Measurements from ENCODE around the gene PLEKHN1. TPM values are rescaled to one million over a fixed set of nuclear protein-coding genes. Genes with fewer than 3 reads are reported as not detected.

PLEKHN1 gene
- total RNA-seq, 2 donors from 2014 or later: 0.59 TPM; not detected in 1

DNA sequence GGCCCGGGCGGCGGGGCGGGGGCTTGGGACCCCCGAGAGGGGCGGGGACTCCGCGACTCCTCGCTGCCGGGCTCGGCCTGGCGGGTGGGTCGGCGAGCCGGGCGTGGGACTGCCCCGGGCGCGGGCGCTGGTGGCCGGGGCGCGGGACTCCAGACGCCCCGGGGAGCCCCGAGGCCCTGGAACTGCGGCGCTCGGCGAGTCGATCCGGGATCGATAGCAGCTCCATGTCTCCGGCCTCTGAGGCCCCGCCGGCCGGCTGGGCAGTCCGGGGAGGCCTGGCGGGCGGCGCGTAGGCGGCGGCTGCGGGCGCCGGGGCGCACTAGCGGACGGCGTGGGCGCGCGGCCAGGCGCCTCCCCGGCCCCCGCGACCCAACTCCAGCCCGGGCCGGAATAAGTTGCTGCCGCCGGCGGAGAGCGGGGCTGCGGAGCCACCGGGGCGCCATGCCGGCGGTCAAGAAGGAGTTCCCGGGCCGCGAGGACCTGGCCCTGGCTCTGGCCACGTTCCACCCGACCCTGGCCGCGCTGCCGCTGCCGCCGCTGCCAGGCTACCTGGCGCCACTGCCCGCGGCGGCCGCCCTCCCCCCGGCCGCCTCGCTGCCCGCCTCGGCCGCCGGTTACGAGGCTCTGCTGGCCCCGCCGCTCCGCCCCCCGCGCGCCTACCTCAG, 42.2 kb upstream of the PLEKHN1 start:
- no peaks in the 10 kb centered on the region for H3K27me3 ChIP-seq
- peak overlapping the region; percentile 37 to 53 for H3K4me3 ChIP-seq
- H3K36me3 ChIP-seq: no peaks in the 10 kb centered on the region
- no peak for DNase-seq (ENCODE audit: low spot score)
- TF ChIP-seq, protein P1, sequence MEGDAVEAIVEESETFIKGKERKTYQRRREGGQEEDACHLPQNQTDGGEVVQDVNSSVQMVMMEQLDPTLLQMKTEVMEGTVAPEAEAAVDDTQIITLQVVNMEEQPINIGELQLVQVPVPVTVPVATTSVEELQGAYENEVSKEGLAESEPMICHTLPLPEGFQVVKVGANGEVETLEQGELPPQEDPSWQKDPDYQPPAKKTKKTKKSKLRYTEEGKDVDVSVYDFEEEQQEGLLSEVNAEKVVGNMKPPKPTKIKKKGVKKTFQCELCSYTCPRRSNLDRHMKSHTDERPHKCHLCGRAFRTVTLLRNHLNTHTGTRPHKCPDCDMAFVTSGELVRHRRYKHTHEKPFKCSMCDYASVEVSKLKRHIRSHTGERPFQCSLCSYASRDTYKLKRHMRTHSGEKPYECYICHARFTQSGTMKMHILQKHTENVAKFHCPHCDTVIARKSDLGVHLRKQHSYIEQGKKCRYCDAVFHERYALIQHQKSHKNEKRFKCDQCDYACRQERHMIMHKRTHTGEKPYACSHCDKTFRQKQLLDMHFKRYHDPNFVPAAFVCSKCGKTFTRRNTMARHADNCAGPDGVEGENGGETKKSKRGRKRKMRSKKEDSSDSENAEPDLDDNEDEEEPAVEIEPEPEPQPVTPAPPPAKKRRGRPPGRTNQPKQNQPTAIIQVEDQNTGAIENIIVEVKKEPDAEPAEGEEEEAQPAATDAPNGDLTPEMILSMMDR (IDR thresholded peaks at IDR 0.05): no peak
- H3K9me3 ChIP-seq: no peaks in the 10 kb centered on the region
- no peak overlapping the region for H3K27ac ChIP-seq
- peaks cover 0 to 43% of the 10 kb centered on the region in 2 donors for H3K4me1 ChIP-seq

DNA sequence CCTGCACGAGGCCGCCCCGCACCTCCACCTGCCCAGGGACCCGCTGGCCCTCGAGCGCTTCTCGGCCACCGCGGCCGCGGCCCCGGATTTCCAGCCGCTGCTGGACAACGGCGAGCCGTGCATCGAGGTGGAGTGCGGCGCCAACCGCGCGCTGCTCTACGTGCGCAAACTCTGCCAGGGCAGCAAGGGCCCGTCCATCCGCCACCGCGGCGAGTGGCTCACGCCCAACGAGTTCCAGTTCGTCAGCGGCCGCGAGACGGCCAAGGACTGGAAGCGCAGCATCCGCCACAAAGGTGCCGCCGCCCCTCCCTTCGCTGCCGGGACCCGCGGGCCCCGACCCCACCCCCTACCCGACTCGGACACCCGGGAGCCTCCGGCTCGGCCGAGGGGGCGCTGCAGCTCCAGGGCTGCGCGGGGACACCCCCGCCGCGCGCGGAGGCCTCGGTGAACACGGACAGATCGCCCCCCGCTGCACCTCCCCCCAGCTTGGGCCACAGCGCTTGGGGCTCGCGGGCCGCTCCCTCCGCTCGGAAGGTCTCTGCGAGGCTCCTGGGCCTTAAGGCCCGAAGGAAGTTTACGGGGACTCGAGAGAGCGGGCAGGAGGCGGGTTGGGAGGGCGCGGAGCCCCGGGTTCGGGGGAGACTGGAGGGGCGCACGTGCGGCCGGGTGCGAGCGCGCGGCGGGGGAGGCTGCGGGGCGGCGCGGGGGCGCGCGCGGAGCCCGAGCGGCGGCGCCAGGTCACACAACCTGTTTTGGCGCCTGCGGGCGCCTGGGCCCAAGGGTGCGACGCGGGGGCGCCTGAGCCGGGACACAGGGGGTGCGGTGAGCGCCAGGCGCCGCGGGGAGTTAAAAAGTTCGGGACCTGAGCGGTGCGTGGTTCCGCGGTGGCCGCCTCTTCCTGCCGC, 41.4 kb upstream of the PLEKHN1 start:
- Histone ChIP-seq H3K36me3 (no peaks in the 10 kb centered on the region), H3K27me3 (no peaks in the 10 kb centered on the region), H3K4me1 (peaks cover 0 to 43% of the 10 kb centered on the region in 2 donors), H3K27ac (peak overlapping the region in 1 of 2 donors; percentile 35), H3K9me3 (no peaks in the 10 kb centered on the region), H3K4me3 (peak overlapping the region; percentile 37 to 53)
- no peak for DNase-seq (ENCODE audit: low spot score)
- TF ChIP-seq, protein P1 (IDR thresholded peaks at IDR 0.05): peak in 1 of 2 donors; percentile 20

DNA sequence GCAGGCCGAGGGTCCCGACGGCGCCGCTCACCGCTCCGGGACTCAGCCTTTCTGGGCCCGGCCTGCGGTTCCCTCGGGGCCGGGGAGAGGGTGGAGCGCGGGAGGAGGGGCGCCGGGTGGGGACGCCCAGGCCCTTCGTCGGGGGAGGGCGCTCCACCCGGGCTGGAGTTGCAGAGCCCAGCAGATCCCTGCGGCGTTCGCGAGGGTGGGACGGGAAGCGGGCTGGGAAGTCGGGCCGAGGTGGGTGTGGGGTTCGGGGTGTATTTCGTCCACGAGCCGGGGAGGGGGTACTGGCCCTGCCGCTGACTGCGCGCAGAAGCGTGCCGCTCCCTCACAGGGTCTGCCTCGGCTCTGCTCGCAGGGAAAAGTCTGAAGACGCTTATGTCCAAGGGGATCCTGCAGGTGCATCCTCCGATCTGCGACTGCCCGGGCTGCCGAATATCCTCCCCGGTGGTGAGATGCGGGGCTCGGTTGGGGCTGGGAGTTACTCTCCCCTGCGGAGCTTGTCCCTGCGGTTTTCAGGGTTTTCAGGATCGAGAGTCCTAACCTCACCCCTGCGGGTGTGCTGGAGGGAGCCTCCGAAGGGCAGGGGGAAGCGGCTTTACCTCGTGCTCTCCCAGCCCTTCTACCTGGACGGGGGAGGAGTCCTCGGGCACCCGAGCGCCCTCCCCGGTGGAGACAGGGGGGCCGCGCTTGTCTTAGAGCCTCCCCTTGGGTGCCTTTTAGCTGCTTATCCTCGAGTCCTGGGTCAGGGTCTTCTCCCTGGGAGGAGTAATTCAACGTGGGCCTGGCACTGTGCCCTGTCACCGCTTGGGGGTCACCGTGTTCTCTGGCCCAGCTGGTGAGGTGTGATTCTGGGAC, 40.5 kb upstream of the PLEKHN1 start:
- Histone ChIP-seq H3K27me3 (no peaks in the 10 kb centered on the region), H3K36me3 (no peaks in the 10 kb centered on the region), H3K4me3 (peak overlapping the region; percentile 37 to 53), H3K9me3 (no peaks in the 10 kb centered on the region), H3K27ac (no peak overlapping the region), H3K4me1 (peaks cover 0 to 36% of the 10 kb centered on the region in 2 donors)
- TF ChIP-seq, protein P1 (IDR thresholded peaks at IDR 0.05): no peak
- no peak for DNase-seq (ENCODE audit: low spot score)

DNA sequence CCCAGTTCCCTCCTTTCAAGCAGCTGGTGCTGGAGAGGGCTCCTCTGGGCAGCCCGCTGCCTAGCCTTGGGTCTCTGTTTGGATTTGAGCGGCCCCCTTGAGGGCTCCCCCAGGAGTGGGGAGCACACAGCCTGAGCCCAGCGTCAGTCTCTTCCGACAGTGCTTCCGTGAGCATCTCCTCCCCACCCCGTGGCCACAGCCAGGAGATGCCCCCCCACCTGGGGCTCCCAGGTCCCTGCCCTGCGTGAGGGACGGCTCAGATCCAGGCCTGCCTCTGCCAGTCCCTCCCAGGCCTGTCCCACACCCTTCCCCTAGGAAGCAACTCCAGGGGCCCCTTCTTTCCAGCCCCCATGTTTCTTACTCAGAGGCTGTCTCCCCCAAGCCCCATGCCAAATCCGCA, 39.0 kb upstream of the PLEKHN1 start:
- peaks cover 0 to 28% of the 10 kb centered on the region in 2 donors for H3K4me1 ChIP-seq
- no peaks in the 10 kb centered on the region for H3K9me3 ChIP-seq
- H3K27me3 ChIP-seq: no peaks in the 10 kb centered on the region
- DNase-seq (ENCODE audit: low spot score): no peak
- no peaks in the 10 kb centered on the region for H3K36me3 ChIP-seq
- H3K4me3 ChIP-seq: no peak overlapping the region
- H3K27ac ChIP-seq: no peak overlapping the region
- TF ChIP-seq, protein P1 (IDR thresholded peaks at IDR 0.05): no peak

DNA sequence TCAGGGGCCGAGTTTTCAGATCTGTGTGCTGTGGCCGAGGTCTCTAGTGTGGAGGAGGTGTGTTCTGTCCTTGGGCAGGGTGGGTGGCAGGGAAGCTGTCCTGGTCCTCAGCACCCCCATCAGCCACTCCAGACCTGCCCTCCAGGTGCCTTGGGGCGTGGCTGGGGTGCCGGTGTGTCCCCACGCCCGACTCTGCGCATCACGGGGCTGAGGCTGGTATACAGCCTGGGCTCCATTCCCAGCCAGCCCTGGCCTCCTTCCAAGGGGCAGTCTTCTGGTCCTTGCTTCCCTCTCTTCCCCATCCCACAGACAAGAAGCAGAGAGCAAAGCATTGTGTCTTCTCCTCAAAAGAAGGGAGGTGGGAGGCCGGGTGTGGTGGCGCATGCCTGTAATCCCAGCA, 38.5 kb upstream of the PLEKHN1 start:
- no peaks in the 10 kb centered on the region for H3K27me3 ChIP-seq
- no peaks in the 10 kb centered on the region for H3K9me3 ChIP-seq

More for the DNA sequence above, 38.5 kb upstream of the PLEKHN1 start:
- Histone ChIP-seq H3K27ac (no peak overlapping the region), H3K4me1 (peaks cover 0 to 28% of the 10 kb centered on the region in 2 donors), H3K36me3 (no peaks in the 10 kb centered on the region), H3K4me3 (no peak overlapping the region)
- DNase-seq (ENCODE audit: low spot score): no peak
- TF ChIP-seq, protein P1 (IDR thresholded peaks at IDR 0.05): no peak
